Suprapubic skin (tissue), 4 donors: ENCODE measurements around the gene ERAS.

Experiments used
- EP300 ChIP-seq: sonication (generic); formaldehyde crosslinking; IDR thresholded peaks from one replicate; pipeline ENCODE4 v1.6.1; 2017; ENCODE audit warnings: antibody characterized with exemption
- POLR2A ChIP-seq, 2 donors: fragments of 450-650 bp; IDR thresholded peaks; one replicate each; pipeline ENCODE4 v1.6.1; 2017; ENCODE audit warnings: antibody characterized with exemption in 2 of 2, mild to moderate bottlenecking in 2 of 2, moderate library complexity in 2 of 2
- POLR2AphosphoS5 ChIP-seq, 3 donors: sonication (generic); formaldehyde crosslinking; IDR thresholded peaks; one replicate each; pipeline ENCODE4 v1.6.1; 2017; ENCODE audit warnings: antibody characterized with exemption in 3 of 3

DNA sequence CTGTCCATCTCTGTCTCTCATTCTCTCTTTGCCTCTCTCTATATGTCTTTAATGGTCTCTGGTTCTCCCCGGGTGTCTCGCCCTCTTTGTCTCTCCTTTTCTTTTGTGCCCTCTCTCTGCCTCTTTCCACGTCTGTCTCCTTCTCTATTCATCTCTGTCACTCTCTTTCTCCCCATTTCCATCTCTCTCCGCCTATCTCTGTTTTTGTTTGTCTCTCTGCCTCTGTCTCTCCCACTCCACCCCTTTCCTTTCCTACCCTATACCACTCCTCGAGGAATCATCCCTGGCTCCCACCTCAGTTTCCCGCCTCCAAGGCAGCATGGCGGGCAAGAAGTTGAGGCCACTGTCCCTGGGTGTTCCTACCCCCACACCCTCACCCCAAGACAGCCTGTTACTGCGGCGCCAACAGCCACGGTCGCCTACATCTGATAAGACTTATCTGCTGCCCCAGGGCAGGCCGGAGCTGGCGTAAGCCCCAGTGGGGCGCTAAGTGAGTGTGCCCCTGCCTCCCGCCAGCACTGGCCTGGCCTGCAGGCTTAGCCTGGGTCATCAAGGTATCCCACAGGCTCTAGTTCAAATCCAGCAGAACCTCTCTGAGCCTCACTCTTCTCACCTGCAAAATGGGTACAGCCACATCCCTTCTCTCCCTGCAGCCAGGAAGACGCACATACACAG lies 40.6 kb upstream of the ERAS start:
- TF ChIP-seq EP300 (no peak), POLR2AphosphoS5 (IDR thresholded peaks at IDR 0.05) (no peak), POLR2A (IDR thresholded peaks at IDR 0.05) (no peak)
